HG02588 (cell line): ENCODE data around the gene SIPA1L3.

Experiments used
- ATAC-seq: cut with Tn5 transposase; IDR thresholded peaks from one replicate; pipeline ENCODE4 v1.9.1; 2021; ENCODE audit warnings: mild to moderate bottlenecking, moderate library complexity; ENCODE audit not compliant: unreplicated experiment

SIPA1L3 gene

DNA sequence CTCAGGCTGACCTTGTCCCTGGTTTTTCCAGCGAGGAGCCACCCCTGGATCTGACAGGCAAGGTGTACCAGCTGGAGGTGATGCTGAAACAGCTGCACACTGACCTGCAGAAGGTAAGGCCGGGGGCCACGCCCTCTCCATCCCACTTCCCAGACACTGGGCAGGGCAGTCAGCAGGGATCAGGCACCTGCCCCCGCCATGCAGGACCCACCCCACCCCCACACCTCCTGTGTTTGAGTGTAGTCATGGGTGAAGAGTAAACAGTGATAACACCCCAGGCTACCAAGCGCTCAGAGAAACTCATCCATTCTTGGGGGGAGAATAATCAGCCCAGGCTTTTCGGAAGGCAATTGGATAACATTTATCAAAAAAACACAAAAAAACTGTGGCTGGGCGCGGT, 297.1 kb downstream of the SIPA1L3 start:
- no peak for ATAC-seq

DNA sequence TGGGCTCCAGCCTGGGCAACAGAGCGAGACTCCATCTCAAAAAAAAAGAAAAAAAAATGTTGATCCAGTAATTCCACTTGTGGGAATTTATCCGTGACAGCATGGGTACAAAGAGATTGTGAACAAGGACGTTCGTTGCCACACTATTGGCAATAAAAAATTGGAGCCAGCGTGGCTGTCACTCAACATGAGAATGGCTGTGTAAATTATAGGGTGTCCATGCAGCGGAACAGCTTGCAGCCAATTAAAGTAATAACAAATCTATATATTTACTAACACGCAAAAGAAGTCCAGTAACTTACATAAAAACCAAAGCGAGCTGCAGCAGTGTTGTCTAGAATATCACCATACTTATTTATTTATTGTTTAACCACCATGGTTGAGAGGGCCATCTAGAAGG, 297.7 kb downstream of the SIPA1L3 start:
- ATAC-seq: no peak

DNA sequence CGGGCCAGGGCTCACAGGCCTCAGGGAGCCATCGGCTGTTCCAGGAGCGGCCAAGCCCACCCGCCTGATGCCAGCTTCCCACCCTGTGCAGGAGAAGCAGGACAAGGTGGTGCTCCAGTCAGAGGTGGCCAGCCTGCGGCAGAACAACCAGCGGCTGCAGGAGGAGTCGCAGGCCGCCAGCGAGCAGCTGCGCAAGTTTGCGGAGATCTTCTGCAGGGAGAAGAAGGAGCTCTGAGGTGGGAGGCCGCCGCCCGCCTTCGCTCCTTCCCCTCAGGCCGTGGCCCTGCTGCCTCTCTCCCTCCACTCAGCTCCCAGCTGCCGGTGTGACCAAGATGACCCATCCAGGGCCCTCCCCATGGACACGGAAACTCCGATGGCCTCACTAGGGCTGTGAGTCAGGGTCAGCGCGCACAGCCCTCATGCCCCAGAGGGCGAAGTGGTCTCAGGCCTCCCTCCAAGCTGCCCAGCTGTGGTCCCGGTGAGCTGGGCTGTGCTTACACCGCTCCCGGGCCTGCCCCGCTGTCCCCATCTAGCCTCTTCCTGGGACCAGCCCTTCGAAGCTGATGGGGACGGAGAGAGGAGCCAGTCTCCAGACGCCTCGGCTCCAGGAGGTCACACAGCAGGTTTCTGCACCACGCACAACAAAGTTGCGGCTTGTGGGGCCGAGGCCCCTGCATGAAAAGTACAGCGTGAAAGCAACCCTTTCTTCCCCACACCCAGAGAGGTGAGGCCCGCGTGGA, 299.2 kb downstream of the SIPA1L3 start:
- ATAC-seq: no peak

DNA sequence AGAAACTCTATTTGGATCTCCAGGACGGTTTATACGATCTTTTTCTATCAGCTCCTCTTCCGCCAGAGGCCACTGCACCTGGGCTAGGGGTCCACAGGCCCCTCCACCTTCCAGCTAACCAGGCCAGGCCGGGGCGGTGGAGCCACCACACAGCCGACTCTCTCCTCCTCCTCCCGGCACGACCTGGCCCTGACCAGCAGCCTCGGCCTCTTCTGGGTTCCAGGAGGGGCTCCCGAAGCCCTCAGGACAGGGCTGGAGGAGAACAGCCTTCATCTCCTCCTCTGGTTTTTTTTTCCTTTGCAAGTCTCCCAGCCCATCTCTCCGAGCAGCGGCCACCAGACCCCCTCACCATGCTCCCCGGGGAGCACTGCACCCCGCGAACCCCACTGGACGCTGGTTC, 299.9 kb downstream of the SIPA1L3 start:
- no peak for ATAC-seq

GRCh38 chr19:38207543-38207942, 300.5 kb downstream of the SIPA1L3 start:
- no peak for ATAC-seq

DNA sequence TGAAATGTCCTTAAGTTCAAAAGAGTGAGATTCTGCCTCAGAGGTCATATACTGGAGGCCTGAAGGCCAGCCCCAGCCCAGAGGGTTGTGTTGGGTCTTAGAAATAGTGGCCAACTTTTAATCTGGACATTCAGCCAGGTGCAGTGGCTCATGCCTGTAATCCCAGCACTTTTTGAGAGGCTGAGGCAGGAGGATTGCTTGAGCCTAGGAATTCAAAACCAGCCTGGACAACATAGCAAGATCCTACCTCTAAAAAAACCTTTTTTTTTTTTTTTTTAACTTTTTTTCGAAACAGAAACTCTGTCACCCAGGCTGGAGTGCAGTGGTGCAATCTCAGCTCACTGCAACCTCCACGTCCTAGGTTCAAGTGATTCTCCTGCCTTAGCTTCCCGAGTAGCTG, 301.6 kb downstream of the SIPA1L3 start:
- ATAC-seq: no peak

GRCh38 chr19:38209152-38209551, 302.1 kb downstream of the SIPA1L3 start:
- ATAC-seq: no peak

- no peak for ATAC-seq
Observed at GRCh38 chr19:38209671-38210457, 302.9 kb downstream of the SIPA1L3 start.

- no peak for ATAC-seq
Observed at GRCh38 chr19:38210458-38210987, 303.5 kb downstream of the SIPA1L3 start.

GRCh38 chr19:38211151-38211591, 304.2 kb downstream of the SIPA1L3 start:
- no peak for ATAC-seq

GRCh38 chr19:38211766-38212165, 304.8 kb downstream of the SIPA1L3 start:
- ATAC-seq: no peak

DNA sequence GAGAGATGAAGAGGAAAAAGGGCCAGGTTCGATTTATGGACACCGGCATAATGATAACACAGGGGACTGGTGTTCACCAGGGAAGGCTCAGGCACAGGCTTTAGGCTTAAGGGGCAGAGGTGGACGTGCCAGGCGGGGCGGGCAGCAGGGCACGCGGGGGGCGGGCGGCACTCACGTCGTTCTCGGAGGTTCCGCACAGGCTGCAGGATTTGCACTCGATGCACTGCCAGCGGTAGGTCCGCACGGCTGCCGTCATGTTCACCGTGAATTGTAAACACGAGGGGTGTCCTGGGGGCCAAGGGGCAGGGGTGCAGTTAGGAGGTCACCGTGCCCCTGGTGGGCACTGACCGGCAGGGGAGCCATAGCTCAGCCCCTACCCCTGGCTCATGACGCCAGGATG, 306.5 kb downstream of the SIPA1L3 start:
- ATAC-seq: no peak

DNA sequence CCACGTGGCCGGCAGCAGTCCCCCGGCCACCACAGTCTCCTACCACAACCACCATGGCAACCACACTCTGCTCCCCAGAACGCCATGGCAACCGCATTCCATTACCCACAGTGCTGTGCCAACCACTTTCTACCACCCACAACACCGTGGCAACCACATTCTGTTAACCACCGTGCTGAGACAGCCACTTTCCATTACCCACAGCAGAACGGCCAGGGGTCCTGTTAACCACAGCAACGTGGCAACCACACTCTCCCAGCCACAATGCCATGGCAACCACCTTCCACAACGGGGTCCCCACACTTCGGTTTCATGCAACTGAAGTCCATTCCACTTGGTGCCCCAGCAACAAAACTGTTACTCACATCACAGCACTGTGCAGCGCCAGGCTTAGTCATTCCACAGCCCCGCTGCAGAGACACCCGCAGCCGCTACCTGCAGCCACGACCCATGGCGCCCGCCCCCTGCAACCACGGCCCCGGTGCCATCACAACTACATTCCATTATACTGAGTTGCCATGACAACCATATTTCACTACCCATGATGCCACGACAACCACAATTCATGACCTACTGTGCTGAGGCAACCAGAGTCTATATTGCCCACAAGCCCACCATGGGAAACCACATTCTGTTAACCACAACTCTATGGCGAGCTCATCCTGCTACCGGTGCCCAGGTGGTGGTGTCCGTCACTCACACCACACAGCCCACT, 307.1 kb downstream of the SIPA1L3 start:
- no peak for ATAC-seq

- ATAC-seq: no peak
Observed at GRCh38 chr19:38216785-38217641, 310.0 kb downstream of the SIPA1L3 start.

DNA sequence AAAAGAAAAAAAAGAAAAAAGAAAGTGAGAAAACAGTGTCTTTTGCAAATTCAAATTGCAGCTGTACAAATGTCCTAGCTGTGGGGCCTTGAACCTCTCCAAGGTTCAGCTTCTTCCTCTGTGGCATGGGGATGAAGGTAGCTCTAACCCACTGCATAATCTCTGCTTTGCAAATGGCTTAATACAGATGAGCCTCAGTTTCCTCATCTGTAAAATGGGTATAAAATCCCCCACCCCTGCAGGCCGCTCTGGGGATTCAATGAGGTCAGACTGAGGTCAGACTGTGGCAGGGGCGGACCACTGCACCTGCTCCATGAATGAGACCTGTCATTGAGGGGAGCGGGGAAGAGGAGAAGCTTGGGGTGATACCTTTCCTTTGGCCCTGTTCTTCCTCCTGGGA, 311.2 kb downstream of the SIPA1L3 start:
- no peak for ATAC-seq

- no peak for ATAC-seq
Observed at GRCh38 chr19:38219221-38219620, 312.2 kb downstream of the SIPA1L3 start.

DNA sequence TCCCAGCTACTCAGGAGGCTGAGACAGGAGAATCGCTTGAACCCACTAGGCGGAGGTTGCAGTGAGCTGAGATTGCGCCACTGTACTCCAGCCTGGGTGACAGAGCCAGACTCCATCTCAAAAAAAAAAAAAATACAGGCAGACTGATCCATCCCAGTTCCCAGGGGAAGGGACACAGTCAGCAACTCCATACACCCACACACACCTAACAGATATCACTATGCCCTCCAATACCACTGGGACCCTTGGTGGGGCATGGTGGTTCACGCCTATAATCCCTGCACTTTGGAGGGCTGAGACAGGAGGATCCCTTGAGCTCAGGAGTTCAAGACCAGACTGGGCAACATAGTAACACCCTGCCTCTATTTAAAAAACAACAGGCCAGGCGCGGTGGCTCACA, 314.4 kb downstream of the SIPA1L3 start:
- ATAC-seq: no peak

GRCh38 chr19:38221919-38222830, 315.2 kb downstream of the SIPA1L3 start:
- no peak for ATAC-seq

GRCh38 chr19:38223119-38223523, 316.1 kb downstream of the SIPA1L3 start:
- ATAC-seq: no peak
